ENCODE results near the gene SLC27A4. TPM values are rescaled to one million over a fixed set of nuclear protein-coding genes. Genes with fewer than 3 reads are reported as not detected.
A peak's percentile ranks its signal among the peaks of the same experiment; 100 is the strongest.

The SLC27A4 gene
- total and polyA plus RNA-seq, 10 of the 15 experiments (the other 5 are each of a cell fraction or from before 2014, with no cell fraction given) = 0.13 to 14.0 (median 7.6) TPM

GRCh38 chr9:128340691-128341434 lies 536 bp downstream of the SLC27A4 start:
- ATAC-seq (peak; percentile 72), FAIRE-seq (no peak), DNase-seq (ENCODE audit: low read depth, low spot score) (no peak)
- ChIA-PET CTCF (interaction anchor here (0.7 to 2.1 kb wide), 28 partner anchors 9 to 223 kb away, joined by 3 to 34 read pairs (median 4); partner anchors contain the start of genes CERCAM, SWI5 and TRUB2), RAD21 (ENCODE audit: unreplicated experiment) (interaction anchor here (0.6 to 1.3 kb wide), 11 partner anchors 20 to 216 kb away, joined by 3 to 13 read pairs (median 4); partner anchors contain the start of gene CIZ1), POLR2A (interaction anchor here (0.6 kb wide), 1 partner anchor 30 kb away, joined by 3 read pairs; the partner anchor contains the start of gene URM1), SMC1A (ENCODE audit: uncharacterized antibody, unreplicated experiment) (interaction anchor here (0.6 to 1.3 kb wide), 9 partner anchors 41 to 268 kb away, joined by 3 to 23 read pairs (median 4); partner anchors contain the start of gene BBLN)
- no TSS peak for BruUV-seq (replicated peaks)
- Histone ChIP-seq H2AFZ (ENCODE audit: control insufficient read depth, low read depth, low read length) (peak overlapping the region; percentile 73), H3K27me3 (replicated peaks in 1 of 2; ENCODE audit: control insufficient read depth in 2 of 2, insufficient read depth in 2 of 2, low read length in 1 of 2) (no peaks in the 10 kb centered on the region), H3K4me2 (ENCODE audit: control insufficient read depth, insufficient read depth) (peak overlapping the region; percentile 74), H4K20me1 (ENCODE audit: control insufficient read depth, insufficient read depth) (no peaks in the 10 kb centered on the region), H3K36me3 (ENCODE audit: control insufficient read depth in 2 of 2, insufficient read depth in 2 of 2, low read length in 1 of 2) (peaks cover 0 to 3% of the 10 kb centered on the region in 2 experiments; a peak in 1 of 4 replicates), H3K27ac (ENCODE audit: control insufficient read depth, insufficient read depth) (0 out of 2 replicates have a peak overlapping the region, but pooled peaks have one; percentile 11), H3K9ac (ENCODE audit: control insufficient read depth, insufficient read depth, low read length) (peak overlapping the region; percentile 55), H3K4me1 (ENCODE audit: control insufficient read depth, insufficient read depth, low read length) (no peaks in the 10 kb centered on the region), H3K9me3 (replicated peaks; ENCODE audit: control insufficient read depth, insufficient read depth, low read length) (no peaks in the 10 kb centered on the region), H3K4me3 (peak overlapping the region; percentile 87), H3K79me2 (ENCODE audit: control insufficient read depth, insufficient read depth, low read length) (no peaks in the 10 kb centered on the region)
- no peak for TF ChIP-seq RELB (IDR thresholded peaks at IDR 0.05; ENCODE audit: low read depth)
- TF ChIP-seq, protein P1, sequence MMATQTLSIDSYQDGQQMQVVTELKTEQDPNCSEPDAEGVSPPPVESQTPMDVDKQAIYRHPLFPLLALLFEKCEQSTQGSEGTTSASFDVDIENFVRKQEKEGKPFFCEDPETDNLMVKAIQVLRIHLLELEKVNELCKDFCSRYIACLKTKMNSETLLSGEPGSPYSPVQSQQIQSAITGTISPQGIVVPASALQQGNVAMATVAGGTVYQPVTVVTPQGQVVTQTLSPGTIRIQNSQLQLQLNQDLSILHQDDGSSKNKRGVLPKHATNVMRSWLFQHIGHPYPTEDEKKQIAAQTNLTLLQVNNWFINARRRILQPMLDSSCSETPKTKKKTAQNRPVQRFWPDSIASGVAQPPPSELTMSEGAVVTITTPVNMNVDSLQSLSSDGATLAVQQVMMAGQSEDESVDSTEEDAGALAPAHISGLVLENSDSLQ (IDR thresholded peaks at IDR 0.05) = no peak
- TF ChIP-seq NFYB (IDR thresholded peaks at IDR 0.05; ENCODE audit: insufficient read depth, low read depth, low read length) = no peak
- TF ChIP-seq CHD1 (IDR thresholded peaks at IDR 0.05; ENCODE audit: low read depth, low read length) = no peak
- no peak for TF ChIP-seq ZNF687 (IDR thresholded peaks at IDR 0.05)
- TF ChIP-seq EGR1 (IDR thresholded peaks at IDR 0.05; ENCODE audit: borderline replicate concordance in 1 of 2, low read depth in 2 of 2, low read length in 2 of 2) = peak; percentile 19 to 49; a peak in 2 of 3 replicates
- 0 out of 2 replicates have a peak, but pooled peaks have one; percentile 10 for TF ChIP-seq BACH1 (IDR thresholded peaks at IDR 0.05; ENCODE audit: borderline replicate concordance)
- TF ChIP-seq ZSCAN29 (IDR thresholded peaks at IDR 0.05) = peak; percentile 75
- TF ChIP-seq BHLHE40 (IDR thresholded peaks at IDR 0.05; ENCODE audit: borderline replicate concordance in 1 of 2, low read depth in 2 of 2, low read length in 1 of 2) = peak in 1 of 2 experiments; percentile 34; a peak in 1 of 4 replicates
- WGBS (ENCODE audit: insufficient coverage, insufficient replicate concordance, low lambda C conversion rate, missing lambda C conversion rate) = 2% methylated on average over 46 of the region's 48 CpGs
- intact Hi-C loops (cut with micrococcal nuclease; ENCODE audit: unreplicated experiment) (loop anchor here (1.0 to 5.0 kb wide), 3 partner anchors 19 to 214 kb away; partner anchors contain the start of genes COQ4, PTGES2 and TRUB2), in situ Hi-C loops (cut with MboI) (no loop called here)

Data from GM12878 (cell line).